ENCODE results near the gene LRRC23. TPM values are rescaled to one million over a fixed set of nuclear protein-coding genes. Genes with fewer than 3 reads are reported as not detected.

Gene LRRC23
- total RNA-seq, 1 experiment from 2014 or later = 5.1 TPM

DNA sequence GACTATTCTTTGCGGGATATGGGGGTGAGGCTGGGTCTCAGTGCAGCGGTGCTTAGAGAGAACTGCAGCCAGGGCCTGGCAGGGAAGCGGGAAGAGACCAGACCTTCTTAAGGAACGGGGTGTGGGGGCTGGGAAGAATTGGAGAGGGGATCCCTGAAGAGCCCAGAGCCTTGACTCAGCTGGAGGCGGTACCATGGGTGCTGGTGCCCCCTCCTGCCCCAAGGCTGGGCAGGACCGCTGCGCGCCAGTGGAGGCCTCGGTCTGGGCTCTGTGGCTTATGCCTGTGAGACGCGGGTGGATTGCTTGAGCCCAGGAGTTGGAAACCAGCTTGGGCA lies 37.7 kb downstream of the LRRC23 start:
- DNase-seq (no peak), ATAC-seq (no peak)
- CTCF ChIA-PET = no interaction called here
- H3K4me3 ChIP-seq (ENCODE audit: low read length) = no peak overlapping the region
- TF ChIP-seq EZH2 (IDR thresholded peaks at IDR 0.05; ENCODE audit: low read length, unreplicated experiment) (no peak), EZH2phosphoT487 (IDR thresholded peaks at IDR 0.05; ENCODE audit: borderline replicate concordance, low read length) (no peak), CTCF (conservative IDR thresholded peaks at IDR 0.05; ENCODE audit: low read depth, low read length) (no peak)
- no TSS peak for BruUV-seq (replicated peaks)
- no peak overlapping the region for H3K27ac ChIP-seq (ENCODE audit: low read length)
- no peaks in the 10 kb centered on the region for H3K36me3 ChIP-seq (ENCODE audit: low read depth, low read length)
- POLR2A ChIA-PET (ENCODE audit: unreplicated experiment) = no interaction called here
- H2AFZ ChIP-seq (ENCODE audit: low read length) = no peak overlapping the region
- H3K4me1 ChIP-seq (ENCODE audit: insufficient read depth, low read length) = peaks cover 19% of the 10 kb centered on the region
- H3K9ac ChIP-seq (ENCODE audit: low read length) = no peak overlapping the region
- no peaks in the 10 kb centered on the region for H3K27me3 ChIP-seq (ENCODE audit: low read length)
- H3K9me3 ChIP-seq (ENCODE audit: low read length) = no peaks in the 10 kb centered on the region
- intact Hi-C loops (cut with micrococcal nuclease) = no loop called here
- no peak overlapping the region for H3K4me2 ChIP-seq (ENCODE audit: low read length)
- no peaks in the 10 kb centered on the region for H3K9me2 ChIP-seq (replicated peaks; ENCODE audit: low read length)
- peaks cover 9% of the 10 kb centered on the region for H3F3A ChIP-seq (ENCODE audit: low read length, unreplicated experiment)
- H4K20me1 ChIP-seq (ENCODE audit: low read length) = no peaks in the 10 kb centered on the region
- H3K79me2 ChIP-seq (ENCODE audit: low read length) = peaks cover 11% of the 10 kb centered on the region; the same call in 1 of the 2 replicates

- TF ChIP-seq EZH2 (IDR thresholded peaks at IDR 0.05; ENCODE audit: low read length, unreplicated experiment) (no peak), EZH2phosphoT487 (IDR thresholded peaks at IDR 0.05; ENCODE audit: borderline replicate concordance, low read length) (no peak), CTCF (conservative IDR thresholded peaks at IDR 0.05; ENCODE audit: low read depth, low read length) (no peak)
- H3K27me3 ChIP-seq (ENCODE audit: low read length) = no peaks in the 10 kb centered on the region
- H3F3A ChIP-seq (ENCODE audit: low read length, unreplicated experiment) = peaks cover 9% of the 10 kb centered on the region
- POLR2A ChIA-PET (ENCODE audit: unreplicated experiment) = interaction anchor here (0.6 to 1.3 kb wide), 3 partner anchors 18 to 331 kb away, joined by 3 to 18 read pairs (median 17); no protein-coding TSS in a partner anchor
- H3K4me2 ChIP-seq (ENCODE audit: low read length) = peak overlapping the region; percentile 96
- no peaks in the 10 kb centered on the region for H3K9me3 ChIP-seq (ENCODE audit: low read length)
- H3K9me2 ChIP-seq (replicated peaks; ENCODE audit: low read length) = no peaks in the 10 kb centered on the region
- H3K27ac ChIP-seq (ENCODE audit: low read length) = peak overlapping the region; percentile 94
- ATAC-seq = peak; percentile 33
- H3K36me3 ChIP-seq (ENCODE audit: low read depth, low read length) = no peaks in the 10 kb centered on the region
- DNase-seq = peak; percentile 76
- no peak overlapping the region for H2AFZ ChIP-seq (ENCODE audit: low read length)
- H3K79me2 ChIP-seq (ENCODE audit: low read length) = peaks cover 11% of the 10 kb centered on the region; the same call in 1 of the 2 replicates
- H3K9ac ChIP-seq (ENCODE audit: low read length) = peak overlapping the region; percentile 72
- BruUV-seq (replicated peaks) = no TSS peak
- H3K4me3 ChIP-seq (ENCODE audit: low read length) = peak overlapping the region; percentile 33; the same call in 1 of the 2 replicates
- CTCF ChIA-PET = interaction anchor here (0.6 to 2.0 kb wide), 5 partner anchors 18 to 100 kb away, joined by 3 to 10 read pairs (median 4); partner anchors contain the start of genes LPCAT3 and SPSB2
- no peaks in the 10 kb centered on the region for H4K20me1 ChIP-seq (ENCODE audit: low read length)
- H3K4me1 ChIP-seq (ENCODE audit: insufficient read depth, low read length) = peaks cover 18% of the 10 kb centered on the region
- intact Hi-C loops (cut with micrococcal nuclease) = no loop called here
Measured at GRCh38 chr12:6943389-6943721, 38.7 kb downstream of the LRRC23 start.

DNA sequence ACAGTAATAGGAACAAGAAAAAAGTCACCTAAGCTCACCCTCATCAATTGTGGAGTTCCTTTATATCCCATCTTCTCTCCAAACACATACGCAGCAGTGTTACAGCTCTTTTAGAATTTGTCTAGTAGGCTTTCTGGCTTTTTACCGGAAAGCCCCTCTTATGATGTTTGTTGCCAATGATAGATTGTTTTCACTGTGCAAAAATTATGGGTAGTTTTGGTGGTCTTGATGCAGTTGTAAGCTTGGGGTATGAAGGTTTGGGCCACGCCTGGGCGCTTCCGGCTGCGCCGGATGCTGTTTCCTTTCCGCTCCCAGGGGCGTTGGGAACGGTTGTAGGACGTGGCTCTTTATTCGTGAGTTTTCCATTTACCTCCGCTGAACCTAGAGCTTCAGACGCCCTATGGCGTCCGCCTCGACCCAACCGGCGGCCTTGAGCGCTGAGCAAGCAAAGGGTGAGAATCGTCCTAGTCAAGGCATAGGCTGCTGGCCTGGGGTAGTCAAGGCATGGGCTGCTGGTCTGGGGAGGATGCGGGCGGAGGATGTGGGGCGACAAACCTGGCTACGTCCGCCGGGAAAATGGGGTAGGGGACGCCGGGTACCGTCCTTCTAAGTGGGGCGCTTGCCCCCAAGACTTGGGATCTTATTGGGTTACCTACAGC lies 39.2 kb downstream of the LRRC23 start, which contains the start of the genes C12orf57 and RNU7-1:
C12orf57 (plus strand) TSS at position 301 of the 659 bp plus-strand sequence; CDS start at position 401, 100 bp downstream.
RNU7-1 (plus strand) TSS at position 95 of the 659 bp plus-strand sequence.
- Histone ChIP-seq H3K9me3 (ENCODE audit: low read length) (no peaks in the 10 kb centered on the region), H4K20me1 (ENCODE audit: low read length) (no peaks in the 10 kb centered on the region), H3K27me3 (ENCODE audit: low read length) (no peaks in the 10 kb centered on the region), H3K4me3 (ENCODE audit: low read length) (peak within 1 kb of the TSS; percentile 72), H3K27ac (ENCODE audit: low read length) (peak within 1 kb of the TSS; percentile 94), H3F3A (ENCODE audit: low read length, unreplicated experiment) (peaks cover 9% of the 10 kb centered on the region), H3K79me2 (ENCODE audit: low read length) (peaks cover 11% of the 10 kb centered on the region; the same call in 1 of the 2 replicates), H2AFZ (ENCODE audit: low read length) (no peak within 1 kb of the TSS), H3K9ac (ENCODE audit: low read length) (peak within 1 kb of the TSS; percentile 72), H3K9me2 (replicated peaks; ENCODE audit: low read length) (no peaks in the 10 kb centered on the region), H3K4me1 (ENCODE audit: insufficient read depth, low read length) (peaks cover 18% of the 10 kb centered on the region), H3K4me2 (ENCODE audit: low read length) (peak within 1 kb of the TSS; percentile 96), H3K36me3 (ENCODE audit: low read depth, low read length) (no peaks in the 10 kb centered on the region)
- BruUV-seq (replicated peaks) = TSS peak; percentile 89
- CTCF ChIA-PET = interaction anchor here (0.6 to 2.0 kb wide), 8 partner anchors 18 to 597 kb away, joined by 3 to 10 read pairs (median 4); partner anchors contain the start of genes LPCAT3 and SPSB2
- POLR2A ChIA-PET (ENCODE audit: unreplicated experiment) = interaction anchor here (0.6 to 1.3 kb wide), 7 partner anchors 14 to 331 kb away, joined by 3 to 18 read pairs (median 10); partner anchors contain the start of gene ENO2
- intact Hi-C loops (cut with micrococcal nuclease) = loop anchor here (1.0 to 2.0 kb wide), 3 partner anchors 21 to 169 kb away; partner anchors contain the start of gene LPCAT3
- no peak for TF ChIP-seq EZH2phosphoT487 (IDR thresholded peaks at IDR 0.05; ENCODE audit: borderline replicate concordance, low read length)
- TF ChIP-seq EZH2 (IDR thresholded peaks at IDR 0.05; ENCODE audit: low read length, unreplicated experiment) = no peak
- no peak for TF ChIP-seq CTCF (conservative IDR thresholded peaks at IDR 0.05; ENCODE audit: low read depth, low read length)
- peak; percentile 91 for DNase-seq
- peak; percentile 43 for ATAC-seq

All from PC-3 (cell line).